Heart left ventricle (tissue), 13 donors: ENCODE measurements around the gene LMO2.

ENCODE experiments used
- CTCF ChIP-seq, 12 donors: fragments of 200-600 bp; sonication (generic) in 4 of 12; IDR thresholded peaks; one replicate each; pipeline versions ENCODE4 v1.5.0 to v1.8.0; 2018 to 2022; ENCODE audit warnings: antibody characterized with exemption in 12 of 12, mild to moderate bottlenecking in 5 of 12
- POLR2A ChIP-seq, 2 donors: fragments of 450-650 bp; IDR thresholded peaks; one replicate each; pipeline ENCODE4 v1.6.1; 2017; ENCODE audit warnings: antibody characterized with exemption in 2 of 2, mild to moderate bottlenecking in 2 of 2, moderate library complexity in 2 of 2
- donor health status: ischemic (EF 13 %, LVEDD 7.1; RV severe dilation, severe dysfunction).
- donor health status: DM: no; HTN: yes; CAD: no.
- donor health status: DM: no; HTN: no; CAD: no.
- donor health status: ischemic (EF 25% LVEDD 6.9; RV normal size, moderate dysfunction).
- donor health status: ischemic (EF 25% LVEDD 5.7; RV mildly dilated, moderate dysfunction).
- donor health status: ischemic (EF 35%, LVEDD 5.7; RV mildly dilated, moderate dysfunction).
- donor health status: nonischemic (EF 11% LVEDD 7.7; RV severe dilation, severe dysfunction).
- donor health status: DM: yes; HTN: yes; CAD: no.
- donor health status: PGD.
- donor health status: ischemic (EF 29% LVEDD 5.4; RV normal size, mild dysfunction).
- donor health status: nonischemic (EF 23%, LVEDD 6.1; RV moderate dilation, normal function).

GRCh38 chr11:33904102-33904501 is 12.2 kb upstream of the LMO2 start:
- TF ChIP-seq POLR2A (IDR thresholded peaks at IDR 0.05): no peak
- TF ChIP-seq CTCF (IDR thresholded peaks at IDR 0.05): no peak
